HT-29 (cell line): ENCODE data around the gene MUC5B. TPM values are rescaled to one million over a fixed set of nuclear protein-coding genes. Genes with fewer than 3 reads are reported as not detected.
"Not testable (repeated sequence)": the region's sequence is repeated elsewhere in the genome, so short reads cannot be mapped to it uniquely, and the experiment has no call there.

Experiments
- DNase-seq: peaks from one replicate; pipeline ENCODE4 v3.0.0-alpha.2; 2015; ENCODE audit warnings: low spot score
- total RNA-seq: library from RNA; depleted of rRNA; stranded (reverse); fragments of >200 nt; shearing (Covaris generic); gene quantifications from 2 replicates; pipeline ENCODE4 v1.2.3, GENCODE V29; 2014

The MUC5B gene
- total RNA-seq, 1 experiment from 2014 or later, result 4.3 TPM

DNA sequence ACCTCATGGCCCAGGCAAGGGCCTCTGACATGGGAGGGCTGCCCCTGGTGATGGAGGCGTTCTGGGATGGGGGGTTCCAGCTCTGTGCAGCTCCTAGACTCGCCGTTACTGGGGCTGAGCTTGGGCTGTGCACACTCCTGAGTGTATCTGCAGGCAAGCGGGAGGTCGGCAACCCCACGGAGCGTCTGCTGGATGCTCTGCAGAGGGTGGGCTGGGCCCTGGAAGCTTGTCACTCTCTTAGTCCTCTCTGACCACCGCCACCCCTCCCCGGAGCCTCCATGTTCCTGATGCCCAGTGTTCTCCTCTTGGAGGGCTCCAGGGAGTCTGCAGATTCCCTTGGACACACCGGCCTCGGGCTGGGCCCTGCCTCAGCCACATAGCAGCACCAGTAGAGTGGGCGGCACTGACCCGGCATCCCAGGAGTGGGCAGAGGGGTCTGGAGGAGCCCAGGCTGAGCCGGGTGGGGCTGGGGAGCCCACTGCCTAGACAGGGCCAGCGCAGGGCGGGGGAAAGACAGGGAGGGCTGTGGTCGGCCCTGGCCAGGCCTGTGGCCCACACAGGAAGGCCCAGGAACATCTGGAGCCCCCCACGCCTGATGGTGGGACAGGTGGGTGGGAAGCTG, 20.6 kb upstream of the MUC5B start:
- DNase-seq, result peak; percentile 32

GRCh38 chr11:1202776-1203504, 19.9 kb upstream of the MUC5B start:
- DNase-seq, result peak; percentile 84

DNA sequence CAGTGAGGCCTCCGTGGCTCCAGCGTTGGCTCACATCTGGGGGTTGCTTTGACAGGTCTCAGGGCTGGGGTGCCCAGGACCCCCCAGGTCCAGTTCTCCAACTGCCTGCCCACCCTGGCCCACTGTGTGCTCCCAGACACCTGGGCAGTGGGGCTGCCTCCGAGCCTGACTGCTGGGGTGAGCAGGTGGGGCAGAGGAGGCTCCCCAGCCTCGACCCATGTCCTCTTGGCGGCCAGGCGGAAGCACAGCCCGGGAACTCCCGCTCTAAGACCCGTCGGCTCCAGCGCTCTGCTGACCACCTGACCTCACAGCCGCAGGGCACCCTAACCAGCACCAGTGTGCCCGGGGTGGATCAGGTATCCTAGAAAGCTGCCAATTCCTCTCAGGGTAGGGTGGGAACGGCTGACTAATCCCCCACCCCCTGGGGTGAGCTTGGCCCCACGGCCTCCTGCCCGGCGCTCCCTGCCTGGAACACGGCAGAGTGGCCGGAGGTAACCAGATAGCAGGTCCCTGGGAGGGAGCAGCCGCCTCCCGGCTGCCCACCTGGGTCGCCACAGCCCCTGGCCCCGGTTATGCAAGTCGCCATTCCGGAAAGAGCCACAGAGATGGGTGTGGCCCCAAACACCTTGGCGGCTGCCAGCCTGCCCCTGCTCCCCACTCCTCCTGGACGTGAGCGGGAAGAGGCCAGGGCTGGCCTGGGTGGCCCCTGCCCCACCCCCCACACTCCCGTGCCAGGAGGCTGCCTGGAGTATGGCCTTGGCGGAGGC, 19.2 kb upstream of the MUC5B start:
- DNase-seq, result no peak

- no peak for DNase-seq
Measured at GRCh38 chr11:1204381-1205101, 18.3 kb upstream of the MUC5B start.

DNA sequence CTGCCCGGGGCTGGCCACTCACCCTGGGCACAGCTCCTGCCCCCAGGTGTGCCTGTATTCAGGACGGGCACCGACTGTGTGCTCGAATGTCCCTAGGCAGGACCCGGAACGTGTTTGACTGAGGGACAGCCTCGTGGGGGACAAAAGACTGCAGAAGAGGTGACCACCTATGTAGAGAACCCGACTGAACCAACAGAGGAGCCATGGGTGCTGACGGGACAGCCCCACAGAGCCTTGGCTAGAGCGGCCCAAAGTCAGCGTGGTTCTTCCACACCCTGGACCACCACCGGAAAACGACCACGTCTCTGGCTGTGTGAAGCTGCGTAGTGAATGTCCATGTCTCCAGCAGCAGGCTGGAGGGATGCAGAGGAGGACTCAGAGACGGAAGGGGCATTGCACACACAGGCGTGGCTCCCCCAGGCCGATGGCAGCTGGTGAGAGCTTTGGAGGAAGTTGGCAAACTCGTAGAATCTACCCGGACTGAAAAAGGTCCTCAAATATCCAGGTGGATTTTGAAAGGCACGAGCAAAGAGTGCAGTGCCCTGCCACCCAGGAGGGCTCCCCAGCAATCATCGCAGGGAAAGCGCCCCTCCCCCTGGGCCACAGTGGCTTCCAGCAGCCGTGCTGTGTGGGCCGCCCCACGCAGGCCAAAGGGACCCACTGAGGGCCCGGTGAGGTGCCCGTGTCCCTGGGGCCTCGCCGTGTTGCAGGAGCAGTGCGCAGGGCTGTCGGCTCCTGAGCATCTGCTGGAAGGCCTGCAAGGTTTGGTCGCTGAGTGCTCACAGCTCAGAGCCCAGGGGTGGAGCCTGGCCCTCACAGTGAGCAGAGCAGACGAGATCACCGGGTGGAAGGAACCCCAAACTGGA, 17.5 kb upstream of the MUC5B start:
- no peak for DNase-seq

DNA sequence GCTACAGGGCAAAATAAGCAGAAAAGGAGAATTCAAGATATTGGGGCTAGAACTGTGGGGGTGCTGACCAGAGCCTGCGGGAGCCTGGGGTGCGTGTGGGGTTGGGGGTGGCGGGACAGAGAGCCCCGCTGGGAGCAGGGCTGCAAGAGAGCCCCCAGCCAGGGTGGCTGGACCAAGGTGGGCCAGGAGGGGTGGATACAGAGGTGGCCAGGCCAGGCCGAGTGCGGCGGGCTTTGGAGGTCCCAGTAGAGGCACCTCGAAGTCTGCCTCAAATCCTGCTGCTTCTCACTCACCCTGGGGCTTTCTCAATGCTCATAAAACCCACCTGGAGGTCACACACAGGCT, 16.9 kb upstream of the MUC5B start:
- no peak for DNase-seq

DNA sequence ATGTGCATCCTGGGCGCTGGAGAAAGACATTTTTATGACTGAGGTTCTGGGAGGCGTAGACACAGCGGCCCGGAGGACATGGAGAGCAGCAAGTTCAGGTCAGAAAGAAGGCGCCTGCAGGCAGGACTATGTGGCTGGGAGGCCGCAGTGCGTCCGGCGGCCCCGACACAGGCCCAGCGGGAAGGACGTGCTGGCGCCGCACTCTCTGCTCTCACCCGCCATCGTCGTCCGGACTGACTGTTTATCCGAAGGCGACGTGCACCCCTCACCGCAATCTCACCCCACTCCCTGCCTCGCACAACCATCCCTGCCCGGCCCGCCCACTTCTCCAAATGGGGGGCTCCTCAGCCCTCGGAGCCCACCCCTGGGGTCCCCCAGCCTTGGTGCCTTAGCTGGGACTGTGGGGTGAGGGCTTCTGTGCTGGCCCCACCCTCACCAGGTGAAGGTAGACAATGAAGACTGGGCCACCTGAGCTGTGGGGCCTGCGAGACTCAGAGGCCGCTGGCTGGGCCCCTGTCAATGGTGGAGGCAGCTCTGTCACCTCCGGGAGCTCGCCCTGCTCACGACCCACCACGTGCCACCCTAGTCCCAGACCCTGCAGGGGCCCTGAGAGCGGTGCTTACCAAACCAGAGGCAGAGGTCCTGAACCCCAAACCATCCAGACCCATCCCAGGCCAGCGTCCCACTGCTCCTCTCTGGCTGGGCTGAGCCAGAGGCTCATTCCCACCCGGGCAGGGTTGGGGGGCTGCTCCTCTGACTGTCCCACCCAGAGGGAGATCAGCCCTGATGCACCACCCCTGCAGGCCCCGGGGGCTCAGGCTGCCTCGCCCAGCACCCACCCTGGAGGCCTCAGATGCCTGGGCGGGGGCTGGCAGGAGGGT, 16.2 kb upstream of the MUC5B start:
- no peak for DNase-seq

DNA sequence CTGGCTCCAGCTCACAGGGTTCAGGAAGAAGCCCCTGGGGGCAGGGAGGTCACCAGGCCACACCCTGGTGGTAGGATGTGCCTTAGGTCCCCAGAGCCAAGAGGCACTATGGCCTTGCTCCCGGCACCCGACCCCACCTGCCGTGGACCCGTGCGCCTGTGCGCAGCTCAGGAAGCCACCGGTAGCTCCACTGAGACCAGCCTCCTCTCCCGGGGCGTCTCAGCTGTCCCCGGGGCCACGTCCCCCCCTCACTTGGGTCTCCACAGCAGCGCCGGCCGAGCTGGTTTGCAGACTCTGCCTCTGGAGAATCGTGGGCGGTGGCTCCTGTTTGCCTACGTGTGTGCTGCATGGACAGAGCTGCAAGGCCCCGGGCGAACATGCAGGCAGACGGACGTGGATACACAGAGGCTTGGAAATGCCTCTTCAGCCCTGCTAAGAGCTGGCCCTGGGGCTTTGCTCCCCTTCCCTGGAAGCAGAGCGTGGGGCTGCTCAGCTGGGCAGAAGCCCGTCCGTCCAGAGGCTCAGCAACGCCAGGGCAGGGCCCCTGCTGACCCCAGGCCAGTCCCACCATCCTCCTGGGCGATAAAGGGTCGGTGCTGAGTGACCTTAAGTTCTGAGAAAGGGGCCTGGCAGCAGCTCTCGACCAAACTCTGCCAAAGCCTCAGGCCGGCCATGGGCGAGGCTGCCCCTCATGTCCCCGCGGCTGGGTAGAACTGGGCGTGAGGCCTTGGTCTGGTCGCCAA, 15.3 kb upstream of the MUC5B start:
- no peak for DNase-seq

GRCh38 chr11:1208144-1208393, 14.8 kb upstream of the MUC5B start:
- no peak for DNase-seq

DNA sequence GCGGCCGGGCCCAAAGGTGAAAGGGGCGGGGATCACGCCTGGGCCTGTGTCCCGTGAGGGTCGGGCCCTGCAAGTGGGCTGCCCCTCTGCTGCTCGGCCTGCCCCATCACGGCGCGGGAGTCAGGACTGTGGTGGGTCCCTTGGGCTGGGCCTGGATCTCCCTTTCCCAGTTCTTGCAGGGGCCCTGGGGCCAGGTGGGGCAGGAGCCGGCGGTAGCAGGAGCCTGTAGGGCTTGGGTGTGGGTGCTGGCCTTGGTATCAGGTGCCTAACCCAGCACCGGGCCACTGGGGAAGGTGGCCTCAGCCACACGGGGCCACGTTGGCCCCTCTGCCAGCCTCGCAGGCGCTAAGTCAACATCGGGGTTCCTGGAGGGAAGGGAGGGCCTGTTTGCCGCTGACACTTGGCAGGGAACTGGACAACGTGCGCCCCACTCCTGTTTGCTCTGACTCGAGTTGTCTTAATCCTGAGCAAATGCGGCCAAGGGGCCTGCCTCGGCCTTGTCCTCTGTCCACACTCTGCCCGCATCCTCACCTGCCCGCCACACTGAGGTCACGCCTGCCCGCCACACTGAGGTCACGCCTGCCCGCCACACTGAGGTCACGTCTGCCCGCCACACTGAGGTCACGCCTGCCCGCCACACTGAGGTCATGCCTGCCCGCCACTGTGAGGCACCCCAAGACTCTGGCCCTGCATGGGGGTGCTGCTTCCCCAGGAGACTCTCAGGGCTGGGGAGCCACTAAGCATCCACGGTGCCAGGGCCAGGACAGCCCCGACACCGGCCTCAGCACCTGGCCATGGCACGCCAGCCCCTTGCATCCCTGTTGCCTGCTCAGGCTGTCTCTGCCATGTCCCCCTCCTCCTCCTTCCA, 14.2 kb upstream of the MUC5B start:
- no peak for DNase-seq

DNA sequence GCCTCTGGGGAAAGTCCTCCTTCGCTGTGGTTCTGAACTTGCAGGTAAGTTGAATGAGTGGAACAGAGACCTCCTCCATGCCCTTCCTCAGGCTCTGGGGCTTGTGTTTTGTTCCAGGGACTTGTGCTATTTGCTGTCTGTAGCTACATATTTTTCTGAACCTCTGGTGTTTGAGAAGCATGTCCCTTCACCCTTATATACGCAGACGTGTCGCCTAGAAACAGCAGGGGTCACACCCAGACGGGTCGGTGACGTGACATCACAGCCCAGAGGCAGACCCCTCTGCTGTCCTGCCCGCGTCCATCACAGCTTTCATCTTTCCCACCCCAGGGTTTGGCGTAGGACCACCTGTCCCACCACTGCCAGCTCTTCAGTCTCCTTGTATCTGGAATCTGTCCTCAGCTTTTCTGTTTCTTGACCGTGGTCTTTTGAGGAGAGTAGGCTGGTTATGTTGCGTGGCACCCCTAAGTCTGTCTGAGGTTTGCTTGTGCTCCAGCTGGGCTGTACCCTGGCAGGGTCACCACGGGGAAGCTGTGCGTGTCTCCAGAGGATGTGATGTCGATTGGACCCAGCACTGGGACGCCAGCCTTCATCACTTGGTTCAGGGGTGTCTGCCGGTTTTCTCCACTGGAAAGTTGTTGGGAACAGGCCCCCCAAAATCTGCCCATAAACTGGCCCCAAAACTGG, 13.4 kb upstream of the MUC5B start:
- no peak for DNase-seq

- no peak for DNase-seq
Measured at GRCh38 chr11:1211838-1212237, 11.0 kb upstream of the MUC5B start.

DNA sequence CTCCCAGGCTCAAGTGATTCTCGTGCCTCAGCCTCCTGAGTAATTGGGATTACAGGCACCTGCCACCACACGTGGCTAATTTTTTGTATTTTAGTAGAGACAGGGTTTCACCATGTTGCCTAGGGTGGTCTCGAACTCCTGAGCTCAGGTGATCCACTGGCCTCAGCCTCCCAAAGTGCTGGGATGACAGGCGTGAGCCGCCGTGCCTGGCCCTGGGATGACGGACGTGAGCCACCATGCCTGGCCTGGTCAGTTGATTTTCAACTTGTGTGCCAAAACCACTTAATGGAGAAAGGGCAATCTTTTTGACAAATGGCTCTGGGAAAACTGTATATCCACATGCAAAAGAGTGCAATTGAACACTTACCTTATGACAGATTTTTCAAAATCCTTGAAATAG, 7.0 kb upstream of the MUC5B start:
- DNase-seq, result not testable (repeated sequence)

DNA sequence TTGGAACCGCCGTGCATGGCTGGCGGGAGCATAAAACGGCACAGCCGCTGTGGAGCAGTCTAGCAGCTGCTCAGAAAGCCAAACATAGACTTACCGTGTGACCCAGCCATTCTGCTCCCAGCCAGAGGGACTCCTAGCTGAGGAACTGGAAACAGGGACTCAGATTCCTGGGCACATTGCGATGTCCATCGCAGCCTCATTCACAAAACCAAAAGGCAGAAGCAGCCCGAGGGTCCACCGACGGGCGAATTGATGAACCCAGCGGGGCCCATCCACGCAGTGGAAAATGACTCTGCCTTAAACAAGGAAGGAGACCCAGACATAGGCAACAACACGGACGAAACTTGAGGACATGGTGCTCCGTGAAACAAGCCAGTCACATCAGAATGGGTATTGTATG, 5.7 kb upstream of the MUC5B start:
- DNase-seq, result no peak

- DNase-seq, result no peak
Measured at GRCh38 chr11:1218256-1218787, 4.5 kb upstream of the MUC5B start.

DNA sequence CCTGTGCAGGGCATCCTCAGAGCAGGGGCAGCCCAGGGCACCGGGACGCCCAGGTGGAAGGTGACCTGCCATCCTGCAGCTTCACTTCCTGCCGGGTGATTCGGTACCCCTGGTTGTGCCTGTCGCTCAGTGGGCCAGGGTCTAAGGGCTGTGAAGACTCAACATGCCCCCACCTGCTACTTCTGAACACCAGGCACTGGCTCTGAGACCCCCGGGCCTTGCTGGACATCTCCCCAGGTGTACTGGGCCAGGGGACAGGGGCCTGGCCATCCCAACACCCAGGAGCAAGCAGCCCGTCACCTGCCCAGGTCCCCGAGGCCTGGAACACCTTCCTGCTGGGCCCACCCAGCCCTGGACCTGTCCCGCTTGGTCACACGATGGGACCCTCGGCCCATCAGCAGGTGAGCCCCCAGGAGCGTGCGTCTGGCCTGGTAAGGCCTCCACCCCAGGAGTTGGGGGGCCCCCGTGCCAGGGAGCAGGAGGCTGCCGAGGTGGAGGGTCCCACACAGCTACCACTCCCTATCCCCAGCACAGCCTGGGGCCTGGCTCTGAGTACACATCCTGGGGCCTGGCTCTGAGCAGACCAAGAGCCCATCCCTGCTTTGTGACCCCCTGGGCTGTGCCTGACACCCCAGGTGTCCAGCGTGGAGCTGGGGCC, 3.9 kb upstream of the MUC5B start:
- DNase-seq, result no peak

DNA sequence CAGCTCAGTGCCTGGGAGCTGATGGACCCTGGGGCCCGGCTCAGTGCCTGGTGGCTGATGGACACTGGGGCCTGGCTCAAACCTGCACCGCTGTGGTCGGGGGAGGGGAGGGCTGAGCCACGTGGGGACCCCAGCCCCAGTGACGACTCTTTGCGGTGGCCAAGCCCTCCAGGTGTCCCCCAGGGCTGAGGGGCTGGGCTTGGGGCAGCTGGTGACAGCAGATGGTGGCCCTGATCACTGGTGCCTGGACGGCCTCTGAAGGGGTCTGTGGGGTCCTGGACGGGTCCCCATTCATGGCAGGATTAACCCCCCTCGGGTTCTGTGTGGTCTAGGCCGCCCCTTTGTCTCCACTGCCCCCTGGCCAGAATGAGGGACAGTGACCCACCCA, 3.4 kb upstream of the MUC5B start:
- no peak for DNase-seq
